ENCODE data around the gene TTC21B. TPM values are rescaled to one million over a fixed set of nuclear protein-coding genes. Genes with fewer than 3 reads are reported as not detected.

TTC21B gene
- total RNA-seq, 4 donors from 2014 or later, result 19.9 to 37.0 (median 22.9) TPM

GRCh38 chr2:165847001-165847400 is 106.6 kb downstream of the TTC21B start:
- intact Hi-C loops (cut with DNase I), result no loop called here
- Histone ChIP-seq H3K27me3 (no peaks in the 10 kb centered on the region), H3K4me3 (no peak overlapping the region), H3K36me3 (no peaks in the 10 kb centered on the region), H3K9me3 (peaks cover 0 to 3% (median 2%) of the 10 kb centered on the region in 4 donors), H3K27ac (replicated peaks in 1 of 4) (no peak overlapping the region), H3K4me1 (no peaks in the 10 kb centered on the region)
- WGBS, result 75% methylated on average over 2 of the region's 2 CpGs
- TF ChIP-seq EP300 (IDR thresholded peaks at IDR 0.05) (no peak), POLR2A (IDR thresholded peaks at IDR 0.05; ENCODE audit: low read depth) (no peak), POLR2AphosphoS5 (IDR thresholded peaks at IDR 0.05) (no peak)
- TF ChIP-seq, protein P1, sequence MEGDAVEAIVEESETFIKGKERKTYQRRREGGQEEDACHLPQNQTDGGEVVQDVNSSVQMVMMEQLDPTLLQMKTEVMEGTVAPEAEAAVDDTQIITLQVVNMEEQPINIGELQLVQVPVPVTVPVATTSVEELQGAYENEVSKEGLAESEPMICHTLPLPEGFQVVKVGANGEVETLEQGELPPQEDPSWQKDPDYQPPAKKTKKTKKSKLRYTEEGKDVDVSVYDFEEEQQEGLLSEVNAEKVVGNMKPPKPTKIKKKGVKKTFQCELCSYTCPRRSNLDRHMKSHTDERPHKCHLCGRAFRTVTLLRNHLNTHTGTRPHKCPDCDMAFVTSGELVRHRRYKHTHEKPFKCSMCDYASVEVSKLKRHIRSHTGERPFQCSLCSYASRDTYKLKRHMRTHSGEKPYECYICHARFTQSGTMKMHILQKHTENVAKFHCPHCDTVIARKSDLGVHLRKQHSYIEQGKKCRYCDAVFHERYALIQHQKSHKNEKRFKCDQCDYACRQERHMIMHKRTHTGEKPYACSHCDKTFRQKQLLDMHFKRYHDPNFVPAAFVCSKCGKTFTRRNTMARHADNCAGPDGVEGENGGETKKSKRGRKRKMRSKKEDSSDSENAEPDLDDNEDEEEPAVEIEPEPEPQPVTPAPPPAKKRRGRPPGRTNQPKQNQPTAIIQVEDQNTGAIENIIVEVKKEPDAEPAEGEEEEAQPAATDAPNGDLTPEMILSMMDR (IDR thresholded peaks at IDR 0.05), result no peak
- DNase-seq (ENCODE audit: extremely low spot score), result no peak

- intact Hi-C loops (cut with DNase I), result no loop called here
- DNase-seq (ENCODE audit: extremely low spot score), result no peak
- Histone ChIP-seq H3K27me3 (no peaks in the 10 kb centered on the region), H3K27ac (replicated peaks in 1 of 4) (no peak overlapping the region), H3K4me1 (no peaks in the 10 kb centered on the region), H3K4me3 (no peak overlapping the region), H3K36me3 (no peaks in the 10 kb centered on the region), H3K9me3 (no peaks in the 10 kb centered on the region)
- WGBS, result 90% methylated on average over 7 of the region's 7 CpGs
- TF ChIP-seq POLR2AphosphoS5 (IDR thresholded peaks at IDR 0.05) (no peak), EP300 (IDR thresholded peaks at IDR 0.05) (no peak), POLR2A (IDR thresholded peaks at IDR 0.05; ENCODE audit: low read depth) (no peak)
- TF ChIP-seq, protein P1 (IDR thresholded peaks at IDR 0.05), result no peak
Observed at GRCh38 chr2:165846056-165846455, 107.5 kb downstream of the TTC21B start.

DNA sequence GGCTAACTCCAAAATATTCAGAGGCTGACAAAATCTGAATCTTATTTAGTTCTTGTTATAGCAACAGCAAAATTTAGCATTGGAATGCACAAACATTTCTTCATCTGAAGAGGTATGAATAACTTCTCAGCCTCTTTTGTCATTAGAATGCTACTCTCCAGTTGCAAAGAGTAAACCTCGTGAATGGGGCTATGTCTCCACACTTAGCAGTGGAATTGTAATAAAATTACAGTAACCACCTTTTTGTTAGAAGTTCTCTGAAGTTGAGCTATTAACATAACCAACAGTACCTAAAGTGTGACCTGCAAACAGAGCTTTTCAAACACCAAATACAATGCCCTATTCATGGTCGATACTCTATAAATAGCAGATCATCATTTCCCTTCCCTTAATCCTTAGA is 109.4 kb downstream of the TTC21B start:
- intact Hi-C loops (cut with DNase I), result no loop called here
- no peak for DNase-seq (ENCODE audit: extremely low spot score)
- Histone ChIP-seq H3K36me3 (no peaks in the 10 kb centered on the region), H3K9me3 (no peaks in the 10 kb centered on the region), H3K4me1 (no peaks in the 10 kb centered on the region), H3K27me3 (no peaks in the 10 kb centered on the region), H3K4me3 (no peak overlapping the region), H3K27ac (replicated peaks in 1 of 4) (no peak overlapping the region)
- TF ChIP-seq, protein P1 (IDR thresholded peaks at IDR 0.05), result no peak
- no peak for TF ChIP-seq POLR2AphosphoS5 (IDR thresholded peaks at IDR 0.05)
- TF ChIP-seq POLR2A (IDR thresholded peaks at IDR 0.05; ENCODE audit: low read depth), result no peak
- TF ChIP-seq EP300 (IDR thresholded peaks at IDR 0.05), result no peak
- 59% methylated on average over 2 of the region's 2 CpGs for WGBS

DNA sequence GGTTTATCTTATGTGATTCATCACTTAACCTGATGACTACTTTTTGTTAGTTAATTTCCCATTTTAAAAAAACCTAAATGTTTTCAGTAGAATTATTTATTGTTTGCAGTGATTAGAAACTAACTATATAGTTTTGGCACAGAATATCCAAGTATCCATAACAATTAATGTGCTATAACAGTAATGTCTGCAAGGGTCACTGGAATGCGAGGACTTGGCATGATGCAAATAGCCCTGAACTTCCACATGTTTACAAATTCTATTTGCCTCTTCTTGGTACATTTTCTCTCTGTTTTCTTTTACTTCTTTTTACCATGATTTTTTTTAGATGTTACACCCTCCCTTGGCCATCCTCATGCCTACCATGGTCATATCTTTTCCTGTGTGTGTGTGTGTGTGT is 110.2 kb downstream of the TTC21B start:
- Histone ChIP-seq H3K36me3 (no peaks in the 10 kb centered on the region), H3K4me1 (no peaks in the 10 kb centered on the region), H3K27ac (replicated peaks in 1 of 4) (no peak overlapping the region), H3K4me3 (no peak overlapping the region), H3K9me3 (no peaks in the 10 kb centered on the region), H3K27me3 (no peaks in the 10 kb centered on the region)
- 89% methylated on average over 1 of the region's 1 CpG for WGBS
- DNase-seq (ENCODE audit: extremely low spot score), result no peak
- TF ChIP-seq, protein P1 (IDR thresholded peaks at IDR 0.05), result no peak
- TF ChIP-seq POLR2AphosphoS5 (IDR thresholded peaks at IDR 0.05) (no peak), POLR2A (IDR thresholded peaks at IDR 0.05; ENCODE audit: low read depth) (no peak), EP300 (IDR thresholded peaks at IDR 0.05) (no peak)
- intact Hi-C loops (cut with DNase I), result no loop called here

GRCh38 chr2:165840333-165840958 is 113.1 kb downstream of the TTC21B start:
- Histone ChIP-seq H3K36me3 (no peaks in the 10 kb centered on the region), H3K4me1 (no peaks in the 10 kb centered on the region), H3K9me3 (no peaks in the 10 kb centered on the region), H3K4me3 (no peak overlapping the region), H3K27ac (replicated peaks in 1 of 4) (no peak overlapping the region), H3K27me3 (no peaks in the 10 kb centered on the region)
- no peak for TF ChIP-seq POLR2AphosphoS5 (IDR thresholded peaks at IDR 0.05)
- TF ChIP-seq, protein P1 (IDR thresholded peaks at IDR 0.05), result no peak
- no peak for TF ChIP-seq EP300 (IDR thresholded peaks at IDR 0.05)
- no peak for TF ChIP-seq POLR2A (IDR thresholded peaks at IDR 0.05; ENCODE audit: low read depth)
- intact Hi-C loops (cut with DNase I), result no loop called here
- DNase-seq (ENCODE audit: extremely low spot score), result no peak
